K562 (cell line): Measurements from ENCODE around the gene H2BK1. TPM values are rescaled to one million over a fixed set of nuclear protein-coding genes. Genes with fewer than 3 reads are reported as not detected.
A peak's percentile ranks its signal among the peaks of the same experiment; 100 is the strongest.

Source experiments
- ARHGAP35 ChIP-seq: fragments of 450-650 bp; IDR thresholded peaks from 2 replicates; pipeline ENCODE4 v1.6.1; 2018; ENCODE audit not compliant: partially characterized antibody
- ATF1 ChIP-seq, 2 experiments: fragments of 450-650 bp in 1 of 2; IDR thresholded peaks; 2 replicates each; pipeline ENCODE4 v1.6.1; 2016; ENCODE audit warnings: missing compliant biosample characterization in 1 of 2, missing genetic modification characterization in 1 of 2
- ATF7 ChIP-seq: fragments of 450-650 bp; IDR thresholded peaks from 2 replicates; pipeline ENCODE4 v1.7.1; 2014; ENCODE audit warnings: mild to moderate bottlenecking, moderate library complexity
- EGR1 ChIP-seq: fragments of 450-650 bp; conservative IDR thresholded peaks from 2 replicates; pipeline ENCODE4 v1.6.1; 2017; ENCODE audit warnings: mild to moderate bottlenecking
- GATAD2B ChIP-seq: fragments of 450-650 bp; IDR thresholded peaks from 2 replicates; pipeline ENCODE4 v1.6.1; 2017; ENCODE audit warnings: mild to moderate bottlenecking, borderline replicate concordance
- ILF3 ChIP-seq: fragments of 450-650 bp; IDR thresholded peaks from 2 replicates; pipeline ENCODE4 v1.6.1; 2018; ENCODE audit warnings: antibody characterized with exemption, mild to moderate bottlenecking, moderate library complexity, borderline replicate concordance
- KAT8 ChIP-seq: fragments of 450-650 bp; IDR thresholded peaks from 2 replicates; pipeline ENCODE4 v1.6.1; 2016; ENCODE audit warnings: low read depth, mild to moderate bottlenecking
- NR2C2 ChIP-seq, 2 experiments: fragments of 200-800 bp in 1 of 2; sonication (Bioruptor generic) in 1 of 2; sonication (generic) in 1 of 2; formaldehyde crosslinking in 1 of 2; IDR thresholded peaks; 2 replicates each; pipeline versions ENCODE4 v1.6.1 to v1.8.0; 2016 to 2022; ENCODE audit warnings: mild to moderate bottlenecking in 1 of 2, missing compliant biosample characterization in 1 of 2, missing genetic modification characterization in 1 of 2, missing genetic modification reagents in 1 of 2
- NRF1 ChIP-seq, 2 experiments: fragments of 450-650 bp; IDR thresholded peaks in 1 of 2; conservative IDR thresholded peaks in 1 of 2; 2 replicates each; pipeline ENCODE4 v1.6.1; 2014; ENCODE audit warnings: mild to moderate bottlenecking in 2 of 2
- RFX7 ChIP-seq: fragments of 250-450 bp; sonication (Bioruptor Pico); IDR thresholded peaks from 2 replicates; pipeline ENCODE4 v1.5.1; 2021; ENCODE audit warnings: mild to moderate bottlenecking
- SMC3 ChIP-seq: conservative IDR thresholded peaks from 2 replicates; pipeline ENCODE4 v1.6.1; 2011; ENCODE audit warnings: low read depth, low read length, improper control_type of control experiment; ENCODE audit not compliant: insufficient read depth
- TAF7 ChIP-seq: fragments of 450-650 bp; IDR thresholded peaks from 2 replicates; pipeline ENCODE4 v1.6.1; 2016; ENCODE audit warnings: missing genetic modification characterization, missing compliant biosample characterization
- ZC3H4 ChIP-seq: sonication (generic); formaldehyde crosslinking; IDR thresholded peaks from 2 replicates; pipeline ENCODE4 v1.9.0; 2021; ENCODE audit warnings: missing genetic modification reagents, borderline replicate concordance
- ZNF217 ChIP-seq: sonication (generic); formaldehyde crosslinking; IDR thresholded peaks from 2 replicates; pipeline ENCODE4 v1.8.0; 2022; ENCODE audit warnings: mild to moderate bottlenecking, missing genetic modification reagents
- polyA plus RNA-seq, 8 experiments: library from polyadenylated mRNA; depleted of rRNA in 4 of 8; stranded (reverse) in 5 of 8; unstranded in 3 of 8; fragments of >200 nt; fragmentation: Nextera tagmentation in 2 of 8; fragmentation: Illumina TruSeq in 1 of 8; extraction: Ambion mirVana in 2 of 8; extraction: Trizol in 1 of 8; gene quantifications; 2 replicates each; pipeline versions ENCODE4 v1.2.1 to v1.2.3, GENCODE V29; 2011 to 2014; ENCODE audit warnings: inconsistent platforms in 1 of 8, missing spikeins in 1 of 8
- total RNA-seq, 7 experiments: library from RNA; depleted of rRNA in 6 of 7; stranded (reverse); fragments of >200 nt in 6 of 7; fragmentation: Illumina TruSeq in 2 of 7; extraction: Trizol in 2 of 7; gene quantifications; 2 replicates each; pipeline versions ENCODE4 v1.2.1 to v1.2.3, GENCODE V29; 2011 to 2021; ENCODE audit warnings: low replicate concordance in 1 of 7
- TF ChIP-seq, protein P1 (sequence below), 2 experiments: fragments of 450-650 bp; formaldehyde crosslinking in 1 of 2; IDR thresholded peaks; 2 replicates each; pipeline versions ENCODE4 v1.4.0 to v1.6.1; 2014 to 2020; ENCODE audit warnings: mild to moderate bottlenecking in 2 of 2, borderline replicate concordance in 1 of 2, low read depth in 1 of 2
- TF ChIP-seq, protein P2 (sequence below): fragments of 250-450 bp; sonication (Bioruptor Pico); IDR thresholded peaks from 2 replicates; pipeline ENCODE4 v1.9.0; 2021; ENCODE audit warnings: mild to moderate bottlenecking, inconsistent platforms

H2BK1 gene
- total and polyA plus RNA-seq, 9 of the 15 experiments (the other 6 are each of a cell fraction or from before 2014, with no cell fraction given), result not detected

DNA sequence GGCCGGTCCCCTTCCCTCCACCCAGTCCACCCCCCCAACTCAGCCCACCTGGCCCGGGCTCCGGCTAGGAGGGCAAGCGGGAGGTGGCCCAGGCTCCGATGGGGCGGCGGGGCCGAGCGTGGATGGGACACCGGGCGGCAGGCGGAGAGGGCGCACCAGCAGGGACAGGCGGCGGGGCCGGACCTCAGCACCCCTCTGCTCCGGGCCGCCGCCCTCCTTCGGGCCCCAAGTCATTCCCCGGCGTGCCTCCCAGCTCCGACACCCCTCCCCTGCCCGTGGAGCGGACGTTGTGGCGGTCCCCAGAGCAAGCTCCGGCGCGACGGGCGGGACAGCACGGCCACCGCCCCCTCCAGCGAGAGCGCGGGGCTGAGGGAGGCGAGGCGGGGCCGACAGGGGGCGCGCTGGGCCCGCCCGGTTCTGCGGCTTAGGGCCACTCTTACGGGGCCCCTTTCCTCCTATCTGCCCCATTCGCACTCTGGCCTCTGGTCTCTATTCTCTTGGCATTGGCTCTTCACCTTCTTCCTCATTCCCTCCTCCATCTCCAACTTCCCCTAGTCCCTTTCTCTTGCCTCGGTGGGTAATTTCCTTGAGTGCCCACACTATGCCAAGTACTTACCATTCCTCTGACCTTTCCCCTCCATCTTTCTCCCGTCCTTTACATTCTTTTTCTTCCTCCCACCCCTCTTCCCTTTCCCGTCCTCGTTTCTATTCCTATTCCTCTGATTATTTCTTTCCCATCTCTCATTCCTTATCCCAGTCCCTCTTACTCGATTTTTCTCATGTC is 42.1 kb downstream of the H2BK1 start (continued):
- TF ChIP-seq, protein P1, sequence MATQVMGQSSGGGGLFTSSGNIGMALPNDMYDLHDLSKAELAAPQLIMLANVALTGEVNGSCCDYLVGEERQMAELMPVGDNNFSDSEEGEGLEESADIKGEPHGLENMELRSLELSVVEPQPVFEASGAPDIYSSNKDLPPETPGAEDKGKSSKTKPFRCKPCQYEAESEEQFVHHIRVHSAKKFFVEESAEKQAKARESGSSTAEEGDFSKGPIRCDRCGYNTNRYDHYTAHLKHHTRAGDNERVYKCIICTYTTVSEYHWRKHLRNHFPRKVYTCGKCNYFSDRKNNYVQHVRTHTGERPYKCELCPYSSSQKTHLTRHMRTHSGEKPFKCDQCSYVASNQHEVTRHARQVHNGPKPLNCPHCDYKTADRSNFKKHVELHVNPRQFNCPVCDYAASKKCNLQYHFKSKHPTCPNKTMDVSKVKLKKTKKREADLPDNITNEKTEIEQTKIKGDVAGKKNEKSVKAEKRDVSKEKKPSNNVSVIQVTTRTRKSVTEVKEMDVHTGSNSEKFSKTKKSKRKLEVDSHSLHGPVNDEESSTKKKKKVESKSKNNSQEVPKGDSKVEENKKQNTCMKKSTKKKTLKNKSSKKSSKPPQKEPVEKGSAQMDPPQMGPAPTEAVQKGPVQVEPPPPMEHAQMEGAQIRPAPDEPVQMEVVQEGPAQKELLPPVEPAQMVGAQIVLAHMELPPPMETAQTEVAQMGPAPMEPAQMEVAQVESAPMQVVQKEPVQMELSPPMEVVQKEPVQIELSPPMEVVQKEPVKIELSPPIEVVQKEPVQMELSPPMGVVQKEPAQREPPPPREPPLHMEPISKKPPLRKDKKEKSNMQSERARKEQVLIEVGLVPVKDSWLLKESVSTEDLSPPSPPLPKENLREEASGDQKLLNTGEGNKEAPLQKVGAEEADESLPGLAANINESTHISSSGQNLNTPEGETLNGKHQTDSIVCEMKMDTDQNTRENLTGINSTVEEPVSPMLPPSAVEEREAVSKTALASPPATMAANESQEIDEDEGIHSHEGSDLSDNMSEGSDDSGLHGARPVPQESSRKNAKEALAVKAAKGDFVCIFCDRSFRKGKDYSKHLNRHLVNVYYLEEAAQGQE (IDR thresholded peaks at IDR 0.05; ENCODE audit: borderline replicate concordance), result peak; percentile 40; the same call in 1 of the 2 replicates
- TF ChIP-seq, protein P1 (CRISPR knock-in tag; IDR thresholded peaks at IDR 0.05; ENCODE audit: low read depth), result 0 out of 2 replicates have a peak, but pooled peaks have one; percentile 31
- TF ChIP-seq GATAD2B (no peak), NRF1 (conservative IDR thresholded peaks at IDR 0.05 in 1 of 2, IDR thresholded peaks at IDR 0.05 in 1 of 2) (peak in 1 of 2 experiments; percentile 31; a peak in 1 of 4 replicates), NR2C2 (CRISPR knock-in tag; IDR thresholded peaks at IDR 0.05) (no peak), NR2C2 (tag; IDR thresholded peaks at IDR 0.05) (0 out of 2 replicates have a peak, but pooled peaks have one; percentile 12), ILF3 (no peak), EGR1 (peak; percentile 42), SMC3 (no peak), ZNF217 (CRISPR knock-in tag) (no peak), ZC3H4 (no peak), RFX7 (CRISPR knock-in tag) (no peak), KAT8 (no peak), ATF7 (0 out of 2 replicates have a peak, but pooled peaks have one; percentile 18), ATF1 (CRISPR knock-in tag; IDR thresholded peaks at IDR 0.05) (no peak), ATF1 (tag; IDR thresholded peaks at IDR 0.05) (0 out of 2 replicates have a peak, but pooled peaks have one; percentile 26), ARHGAP35 (peak; percentile 81), TAF7 (tag) (no peak)
- TF ChIP-seq, protein P2, sequence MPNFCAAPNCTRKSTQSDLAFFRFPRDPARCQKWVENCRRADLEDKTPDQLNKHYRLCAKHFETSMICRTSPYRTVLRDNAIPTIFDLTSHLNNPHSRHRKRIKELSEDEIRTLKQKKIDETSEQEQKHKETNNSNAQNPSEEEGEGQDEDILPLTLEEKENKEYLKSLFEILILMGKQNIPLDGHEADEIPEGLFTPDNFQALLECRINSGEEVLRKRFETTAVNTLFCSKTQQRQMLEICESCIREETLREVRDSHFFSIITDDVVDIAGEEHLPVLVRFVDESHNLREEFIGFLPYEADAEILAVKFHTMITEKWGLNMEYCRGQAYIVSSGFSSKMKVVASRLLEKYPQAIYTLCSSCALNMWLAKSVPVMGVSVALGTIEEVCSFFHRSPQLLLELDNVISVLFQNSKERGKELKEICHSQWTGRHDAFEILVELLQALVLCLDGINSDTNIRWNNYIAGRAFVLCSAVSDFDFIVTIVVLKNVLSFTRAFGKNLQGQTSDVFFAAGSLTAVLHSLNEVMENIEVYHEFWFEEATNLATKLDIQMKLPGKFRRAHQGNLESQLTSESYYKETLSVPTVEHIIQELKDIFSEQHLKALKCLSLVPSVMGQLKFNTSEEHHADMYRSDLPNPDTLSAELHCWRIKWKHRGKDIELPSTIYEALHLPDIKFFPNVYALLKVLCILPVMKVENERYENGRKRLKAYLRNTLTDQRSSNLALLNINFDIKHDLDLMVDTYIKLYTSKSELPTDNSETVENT (CRISPR knock-in tag), result 0 out of 2 replicates have a peak, but pooled peaks have one; percentile 32
